ENCODE results near the gene MYLK2.
"Not testable (repeated sequence)": the region's sequence is repeated elsewhere in the genome, so short reads cannot be mapped to it uniquely, and the experiment has no call there.

The MYLK2 gene

GRCh38 chr20:31819083-31819784, at the start of gene MYLK2:
MYLK2 (plus strand) TSS chr20:31819356; CDS start chr20:31819581, 225 bp downstream.
- DNase-seq (ENCODE audit: low spot score), result no peak

- DNase-seq (ENCODE audit: low spot score), result no peak
Observed at GRCh38 chr20:31769681-31770080, 49.5 kb upstream of the MYLK2 start.

GRCh38 chr20:31770243-31770642, 48.9 kb upstream of the MYLK2 start:
- DNase-seq (ENCODE audit: low spot score), result no peak

GRCh38 chr20:31774408-31774807, 44.7 kb upstream of the MYLK2 start:
- DNase-seq (ENCODE audit: low spot score), result no peak

GRCh38 chr20:31780839-31781238, 38.3 kb upstream of the MYLK2 start:
- no peak for DNase-seq (ENCODE audit: low spot score)

- no peak for DNase-seq (ENCODE audit: low spot score)
Observed at GRCh38 chr20:31781945-31782344, 37.2 kb upstream of the MYLK2 start.

- no peak for DNase-seq (ENCODE audit: low spot score)
Observed at GRCh38 chr20:31784354-31785044, 34.7 kb upstream of the MYLK2 start.

- DNase-seq (ENCODE audit: low spot score), result no peak
Observed at GRCh38 chr20:31785089-31785488, 34.1 kb upstream of the MYLK2 start.

- no peak for DNase-seq (ENCODE audit: low spot score)
Observed at GRCh38 chr20:31788578-31788977, 30.6 kb upstream of the MYLK2 start.

- DNase-seq (ENCODE audit: low spot score), result no peak
Observed at GRCh38 chr20:31790401-31790800, 28.8 kb upstream of the MYLK2 start.

GRCh38 chr20:31797364-31797763, 21.8 kb upstream of the MYLK2 start:
- no peak for DNase-seq (ENCODE audit: low spot score)

GRCh38 chr20:31801508-31801907, 17.6 kb upstream of the MYLK2 start:
- DNase-seq (ENCODE audit: low spot score), result no peak

- no peak for DNase-seq (ENCODE audit: low spot score)
Observed at GRCh38 chr20:31803552-31804291, 15.4 kb upstream of the MYLK2 start.

- peak; percentile 35 for DNase-seq (ENCODE audit: low spot score)
Observed at GRCh38 chr20:31806564-31807355, 12.4 kb upstream of the MYLK2 start.

GRCh38 chr20:31808481-31808880, 10.7 kb upstream of the MYLK2 start:
- DNase-seq (ENCODE audit: low spot score), result no peak

- DNase-seq (ENCODE audit: low spot score), result no peak
Observed at GRCh38 chr20:31809661-31810060, 9.5 kb upstream of the MYLK2 start.

GRCh38 chr20:31811198-31811597, 8.0 kb upstream of the MYLK2 start:
- DNase-seq (ENCODE audit: low spot score), result no peak

GRCh38 chr20:31811796-31812728, 7.1 kb upstream of the MYLK2 start:
- DNase-seq (ENCODE audit: low spot score), result no peak

GRCh38 chr20:31813611-31814010, 5.5 kb upstream of the MYLK2 start:
- DNase-seq (ENCODE audit: low spot score), result no peak

- DNase-seq (ENCODE audit: low spot score), result not testable (repeated sequence)
Observed at GRCh38 chr20:31814142-31814541, 5.0 kb upstream of the MYLK2 start.
